K562 (cell line): ENCODE results near the gene TUBB2A. TPM values are rescaled to one million over a fixed set of nuclear protein-coding genes. Genes with fewer than 3 reads are reported as not detected.

Experiments used
- CHAMP1 ChIP-seq: fragments of 450-650 bp; IDR thresholded peaks from 2 replicates; pipeline ENCODE4 v1.6.1; 2016; ENCODE audit warnings: mild to moderate bottlenecking
- E2F3 ChIP-seq: fragments of 250-450 bp; sonication (Bioruptor Pico); IDR thresholded peaks from 2 replicates; pipeline ENCODE4 v1.4.0; 2020; ENCODE audit warnings: mild to moderate bottlenecking
- FOXM1 ChIP-seq, 2 experiments: fragments of 450-650 bp in 1 of 2; sonication (generic) in 1 of 2; formaldehyde crosslinking in 1 of 2; IDR thresholded peaks; 2 replicates each; pipeline versions ENCODE4 v1.6.1 to v1.9.0; 2017 to 2022; ENCODE audit warnings: low read depth in 2 of 2, mild to moderate bottlenecking in 2 of 2, missing genetic modification reagents in 1 of 2, moderate library complexity in 1 of 2
- FOXO4 ChIP-seq: fragments of 450-650 bp; formaldehyde crosslinking; IDR thresholded peaks from 2 replicates; pipeline ENCODE4 v1.4.0; 2020; ENCODE audit warnings: mild to moderate bottlenecking, moderate library complexity
- FOXP1 ChIP-seq: sonication (generic); formaldehyde crosslinking; IDR thresholded peaks from 2 replicates; pipeline ENCODE4 v1.8.0; 2022; ENCODE audit warnings: mild to moderate bottlenecking, missing genetic modification reagents
- GTF3C2 ChIP-seq: IDR thresholded peaks from 3 replicates; pipeline ENCODE4 v1.6.1; 2011; ENCODE audit warnings: borderline replicate concordance, mild to moderate bottlenecking, moderate library complexity; ENCODE audit not compliant: insufficient read length; ENCODE audit errors: extremely low read depth
- RCOR1 ChIP-seq, 2 experiments: IDR thresholded peaks; 2 replicates each; pipeline ENCODE4 v1.6.1; 2012; ENCODE audit warnings: low read depth in 2 of 2, low read length in 2 of 2, borderline replicate concordance in 1 of 2, improper control_type of control experiment in 1 of 2
- TAF9B ChIP-seq: fragments of 450-650 bp; IDR thresholded peaks from 2 replicates; pipeline ENCODE4 v1.6.1; 2018; ENCODE audit warnings: mild to moderate bottlenecking; ENCODE audit not compliant: partially characterized antibody
- THAP7 ChIP-seq: fragments of 250-450 bp; sonication (Bioruptor Pico); IDR thresholded peaks from 2 replicates; pipeline ENCODE4 v1.5.0; 2021
- THRA ChIP-seq: fragments of 450-650 bp; IDR thresholded peaks from 2 replicates; pipeline ENCODE4 v1.6.1; 2017; ENCODE audit warnings: mild to moderate bottlenecking, moderate library complexity
- UBTF ChIP-seq, 2 experiments: IDR thresholded peaks; 2 replicates each; pipeline ENCODE4 v1.6.1; 2012; ENCODE audit warnings: improper control_type of control experiment in 2 of 2, low read depth in 2 of 2, low read length in 2 of 2, borderline replicate concordance in 1 of 2
- ZNF778 ChIP-seq: fragments of 450-650 bp; formaldehyde crosslinking; IDR thresholded peaks from 2 replicates; pipeline ENCODE4 v1.4.0; 2020; ENCODE audit warnings: mild to moderate bottlenecking, moderate library complexity
- polyA plus RNA-seq, 8 experiments: library from polyadenylated mRNA; depleted of rRNA in 4 of 8; stranded (reverse) in 5 of 8; unstranded in 3 of 8; fragments of >200 nt; fragmentation: Nextera tagmentation in 2 of 8; fragmentation: Illumina TruSeq in 1 of 8; extraction: Ambion mirVana in 2 of 8; extraction: Trizol in 1 of 8; gene quantifications; 2 replicates each; pipeline versions ENCODE4 v1.2.1 to v1.2.3, GENCODE V29; 2011 to 2014; ENCODE audit warnings: inconsistent platforms in 1 of 8, missing spikeins in 1 of 8
- total RNA-seq, 7 experiments: library from RNA; depleted of rRNA in 6 of 7; stranded (reverse); fragments of >200 nt in 6 of 7; fragmentation: Illumina TruSeq in 2 of 7; extraction: Trizol in 2 of 7; gene quantifications; 2 replicates each; pipeline versions ENCODE4 v1.2.1 to v1.2.3, GENCODE V29; 2011 to 2021; ENCODE audit warnings: low replicate concordance in 1 of 7
- TF ChIP-seq, protein P1 (sequence below): fragments of 250-450 bp; sonication (Bioruptor Pico); IDR thresholded peaks from 2 replicates; pipeline ENCODE4 v1.9.0; 2021; ENCODE audit warnings: mild to moderate bottlenecking

Gene TUBB2A
- total and polyA plus RNA-seq, 9 of the 15 experiments (the other 6 are each of a cell fraction or from before 2014, with no cell fraction given): 3.6 to 92.1 (median 45.6) TPM

DNA sequence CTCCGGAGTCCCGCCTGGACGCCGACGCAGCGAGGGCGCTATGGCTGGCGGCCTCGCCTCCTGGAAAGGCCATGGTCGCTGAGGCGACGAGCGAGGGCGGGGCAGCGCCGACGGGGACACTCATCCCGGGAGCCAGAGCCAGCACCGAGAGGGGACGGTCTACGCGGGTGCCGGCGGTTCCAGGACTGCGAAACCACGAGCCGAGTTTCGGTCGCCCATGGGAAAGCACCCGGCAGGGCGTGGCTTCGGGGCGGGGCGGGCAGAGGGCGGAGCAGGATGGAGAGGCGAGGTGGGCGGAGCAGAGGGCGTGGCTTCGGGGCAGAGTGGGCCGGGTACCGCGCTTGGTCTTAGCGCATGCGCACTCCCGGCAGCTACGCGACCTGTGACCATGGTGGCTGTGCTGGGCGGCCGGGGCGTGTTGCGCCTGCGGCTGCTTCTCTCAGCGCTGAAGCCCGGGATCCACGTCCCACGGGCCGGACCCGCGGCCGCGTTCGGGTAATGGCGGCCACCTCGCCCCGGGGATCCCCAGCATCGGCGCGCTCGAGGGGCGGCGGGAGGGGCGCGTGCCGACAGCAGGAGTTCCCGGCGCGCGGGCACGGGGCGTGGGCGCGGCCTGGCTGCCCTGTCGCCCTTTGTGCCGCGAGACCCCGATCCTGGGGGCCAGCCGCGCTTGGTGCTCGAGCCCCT is 38.8 kb downstream of the TUBB2A start, which contains the start of gene BPHL (continued):
- TF ChIP-seq THAP7 (CRISPR knock-in tag) (no peak; the same call in 1 of the 2 replicates), FOXO4 (CRISPR knock-in tag) (no peak), FOXM1 (IDR thresholded peaks at IDR 0.05; ENCODE audit: low read depth) (no peak), FOXM1 (CRISPR knock-in tag; IDR thresholded peaks at IDR 0.05; ENCODE audit: low read depth) (0 out of 2 replicates have a peak, but pooled peaks have one; percentile 72), E2F3 (CRISPR knock-in tag) (no peak), FOXP1 (CRISPR knock-in tag) (peak; percentile 77; the same call in 1 of the 2 replicates), TAF9B (no peak), ZNF778 (no peak), UBTF (IDR thresholded peaks at IDR 0.05; ENCODE audit: borderline replicate concordance in 1 of 2, low read depth in 2 of 2, low read length in 2 of 2) (0 out of 4 replicates have a peak, but pooled peaks of 1 of the 2 experiments have one; percentile 62), GTF3C2 (no peak), RCOR1 (IDR thresholded peaks at IDR 0.05; ENCODE audit: borderline replicate concordance in 1 of 2, low read depth in 2 of 2, low read length in 2 of 2) (no peak; a peak in 2 of 4 replicates), CHAMP1 (no peak), THRA (no peak)
- TF ChIP-seq, protein P1, sequence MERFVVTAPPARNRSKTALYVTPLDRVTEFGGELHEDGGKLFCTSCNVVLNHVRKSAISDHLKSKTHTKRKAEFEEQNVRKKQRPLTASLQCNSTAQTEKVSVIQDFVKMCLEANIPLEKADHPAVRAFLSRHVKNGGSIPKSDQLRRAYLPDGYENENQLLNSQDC (CRISPR knock-in tag): no peak
